HepG2 (cell line): Measurements from ENCODE around the gene KRTAP9-4. TPM values are rescaled to one million over a fixed set of nuclear protein-coding genes. Genes with fewer than 3 reads are reported as not detected.

Experiments
- ATAC-seq: fragments of 200-7000 bp; cut with Tn5 transposase; 3 replicates; pipeline ENCODE4 v1.9.1; 2020; ENCODE audit warnings: mild to moderate bottlenecking, moderate library complexity
- BruUV-seq: library from RNA; stranded (reverse); fragments of 400-500 nt; replicated peaks from 2 replicates; lab custom pipeline; 2021; lab: Mats Ljungman, UMichigan
- CTCF ChIA-PET: fragments of 300-600 bp; formaldehyde crosslinking; extraction: SDS; loops from one replicate; lab custom pipeline; 2021; ENCODE audit warnings: low total read pairs, inconsistent platforms, low intra/inter-chr PET ratio; lab: Yijun Ruan, JAX
- POLR2A ChIA-PET: fragments of 350-600 bp; sonication (Branson Sonifier 250); formaldehyde crosslinking; loops from one replicate; lab custom pipeline; 2020; ENCODE audit warnings: antibody characterized with exemption, inconsistent platforms; lab: Yijun Ruan, JAX
- DNase-seq: peaks from one replicate; pipeline ENCODE4 v3.0.0-alpha.2; 2015; ENCODE audit warnings: low spot score
- FAIRE-seq: peaks from 3 replicates; lab custom pipeline; 2011; peaks lifted over from hg19 to GRCh38; lab: Jason Lieb, UNC
- H2AFZ ChIP-seq: one replicate; pipeline ENCODE4 v1.6.1; 2011; ENCODE audit warnings: low read length, inconsistent platforms
- H3K27ac ChIP-seq: fragments of 300-600 bp; 3 replicates; pipeline ENCODE4 v1.8.0; 2011; ENCODE audit warnings: mixed run types, mild to moderate bottlenecking, mixed read lengths, low read length, inconsistent platforms; ENCODE audit not compliant: insufficient read depth; ENCODE audit errors: extremely low read length
- H3K27me3 ChIP-seq, 2 experiments: fragments of 200-600 bp in 1 of 2; 2 replicates in 1 of 2; 3 replicates in 1 of 2; pipeline versions ENCODE4 v1.6.0 to v1.8.0; 2011; ENCODE audit warnings: low read length in 2 of 2, mild to moderate bottlenecking in 2 of 2, moderate library complexity in 2 of 2, inconsistent platforms in 1 of 2; ENCODE audit not compliant: insufficient read depth in 2 of 2, control insufficient read depth in 1 of 2
- H3K36me3 ChIP-seq, 2 experiments: fragments of 200-600 bp in 1 of 2; replicated peaks in 1 of 2; 2 replicates in 1 of 2; 3 replicates in 1 of 2; pipeline versions ENCODE4 v1.5.1 to v1.8.0; 2011; ENCODE audit warnings: low read length in 2 of 2, inconsistent platforms in 1 of 2; ENCODE audit not compliant: insufficient read depth in 2 of 2, control insufficient read depth in 1 of 2
- H3K4me1 ChIP-seq: 2 replicates; pipeline ENCODE4 v1.5.1; 2012; ENCODE audit warnings: low read length, inconsistent platforms; ENCODE audit not compliant: insufficient read depth
- H3K4me2 ChIP-seq: 2 replicates; pipeline ENCODE4 v1.6.0; 2011; ENCODE audit warnings: low read depth, low read length, inconsistent platforms
- H3K4me3 ChIP-seq, 3 experiments: fragments of 200-600 bp in 1 of 3; sonication (generic), shearing (Covaris generic) in 1 of 3; replicated peaks in 1 of 3; 2 replicates each; pipeline ENCODE4 v1.5.1; 2011 to 2016; ENCODE audit warnings: low read length in 3 of 3, inconsistent platforms in 2 of 3, low read depth in 2 of 3, mild to moderate bottlenecking in 2 of 3, control low read depth in 1 of 3, mixed read lengths in 1 of 3; ENCODE audit not compliant: insufficient read depth in 1 of 3
- H3K79me2 ChIP-seq: one replicate; pipeline ENCODE4 v1.6.1; 2011; ENCODE audit warnings: low read length, inconsistent platforms; ENCODE audit not compliant: insufficient read depth
- H3K9ac ChIP-seq: 2 replicates; pipeline ENCODE4 v1.6.0; 2011; ENCODE audit warnings: mild to moderate bottlenecking, low read depth, low read length, inconsistent platforms; ENCODE audit not compliant: insufficient read depth
- H3K9me3 ChIP-seq: 2 replicates; pipeline ENCODE4 v1.5.1; 2012; ENCODE audit warnings: mild to moderate bottlenecking, low read length
- H4K20me1 ChIP-seq: 2 replicates; pipeline ENCODE4 v1.6.0; 2011; ENCODE audit warnings: inconsistent platforms, mild to moderate bottlenecking, low read length, moderate library complexity; ENCODE audit not compliant: insufficient read depth
- CREB1 ChIP-seq, 2 experiments: fragments of 450-650 bp in 1 of 2; IDR thresholded peaks; 2 replicates each; pipeline ENCODE4 v1.6.1; 2016 to 2017; ENCODE audit warnings: control low read depth in 1 of 2, mild to moderate bottlenecking in 1 of 2, missing compliant biosample characterization in 1 of 2, missing genetic modification characterization in 1 of 2
- HNF4A ChIP-seq: sonication (generic); formaldehyde crosslinking; IDR thresholded peaks from 2 replicates; pipeline ENCODE4 v1.4.0; 2020; ENCODE audit warnings: missing genetic modification reagents
- MAFF ChIP-seq: IDR thresholded peaks from 2 replicates; pipeline ENCODE4 v1.6.1; 2011; ENCODE audit warnings: low read depth, low read length, improper control_type of control experiment
- MAFK ChIP-seq, 2 experiments: IDR thresholded peaks in 1 of 2; conservative IDR thresholded peaks in 1 of 2; 2 replicates each; pipeline ENCODE4 v1.6.1; 2011; ENCODE audit warnings: improper control_type of control experiment in 2 of 2, low read length in 2 of 2
- MYNN ChIP-seq: sonication (generic); formaldehyde crosslinking; IDR thresholded peaks from 2 replicates; pipeline ENCODE4 v1.4.0; 2020; ENCODE audit warnings: mild to moderate bottlenecking, low read depth, missing genetic modification reagents
- PAWR ChIP-seq: sonication (generic); formaldehyde crosslinking; IDR thresholded peaks from 2 replicates; pipeline ENCODE4 v1.4.0; 2020; ENCODE audit warnings: missing genetic modification reagents, mild to moderate bottlenecking, borderline replicate concordance
- PPARG ChIP-seq: conservative IDR thresholded peaks from 2 replicates; pipeline ENCODE4 v1.6.1; 2016; ENCODE audit warnings: missing biosample characterization, missing genetic modification reagents
- U2AF2 ChIP-seq: fragments of 200-400 bp; formaldehyde crosslinking; IDR thresholded peaks from 2 replicates; pipeline ENCODE4 v1.6.1; 2017; ENCODE audit warnings: low read depth, mild to moderate bottlenecking, low read length
- ZNF431 ChIP-seq: sonication (generic); formaldehyde crosslinking; IDR thresholded peaks from 2 replicates; pipeline ENCODE4 v1.9.0; 2022; ENCODE audit warnings: missing genetic modification reagents, low read depth, mild to moderate bottlenecking, borderline replicate concordance
- ZNF772 ChIP-seq: sonication (generic); formaldehyde crosslinking; IDR thresholded peaks from 2 replicates; pipeline ENCODE4 v1.5.0; 2020; ENCODE audit warnings: mild to moderate bottlenecking, missing genetic modification reagents
- WGBS: methylation state at CpG from one replicate; pipeline ENCODE4 v1.1.6; 2017; ENCODE audit warnings: low lambda C conversion rate; 5-methylcytosine and 5-hydroxymethylcytosine counted together
- in situ Hi-C: cut with HindIII; loops from 2 replicates; pipeline ENCODE4 v1.10.0; 2017; ENCODE audit warnings: low pct_unique_long_range_greater_than_20kb; ENCODE audit not compliant: extremely low pct_ligation_motif_present
- intact Hi-C: fragments of 100-400 bp; cut with micrococcal nuclease; formaldehyde crosslinking; loops from one replicate; pipeline ENCODE4 v1.10.0; 2022; ENCODE audit not compliant: unreplicated experiment
- polyA plus RNA-seq, 8 experiments: library from polyadenylated mRNA; depleted of rRNA in 3 of 8; stranded (reverse) in 7 of 8; unstranded in 1 of 8; fragments of >200 nt; fragmentation: Illumina TruSeq in 4 of 8; extraction: Trizol in 4 of 8; gene quantifications; 2 replicates each; pipeline versions ENCODE4 v1.2.1 to v1.2.3, GENCODE V29; 2011 to 2016; ENCODE audit warnings: low read depth in 4 of 8, missing spikeins in 1 of 8, mixed read lengths in 1 of 8; ENCODE audit not compliant: insufficient read depth in 1 of 8
- total RNA-seq, 5 experiments: library from RNA; depleted of rRNA; stranded (reverse); fragments of >200 nt; fragmentation: Illumina TruSeq; extraction: Trizol; gene quantifications; 2 replicates each; pipeline ENCODE4 v1.2.3, GENCODE V29; 2016; ENCODE audit warnings: low read depth in 1 of 5
- TF ChIP-seq, protein P1 (sequence below): IDR thresholded peaks from 2 replicates; pipeline ENCODE4 v1.6.1; 2016; ENCODE audit warnings: low read depth, borderline replicate concordance
- TF ChIP-seq, protein P2 (sequence below): sonication (generic); formaldehyde crosslinking; IDR thresholded peaks from 2 replicates; pipeline ENCODE4 v1.5.0; 2020; ENCODE audit warnings: missing genetic modification reagents

The KRTAP9-4 gene
- total and polyA plus RNA-seq, 2 of the 13 experiments (the other 11 are each of a cell fraction or from before 2014, with no cell fraction given) = not detected

DNA sequence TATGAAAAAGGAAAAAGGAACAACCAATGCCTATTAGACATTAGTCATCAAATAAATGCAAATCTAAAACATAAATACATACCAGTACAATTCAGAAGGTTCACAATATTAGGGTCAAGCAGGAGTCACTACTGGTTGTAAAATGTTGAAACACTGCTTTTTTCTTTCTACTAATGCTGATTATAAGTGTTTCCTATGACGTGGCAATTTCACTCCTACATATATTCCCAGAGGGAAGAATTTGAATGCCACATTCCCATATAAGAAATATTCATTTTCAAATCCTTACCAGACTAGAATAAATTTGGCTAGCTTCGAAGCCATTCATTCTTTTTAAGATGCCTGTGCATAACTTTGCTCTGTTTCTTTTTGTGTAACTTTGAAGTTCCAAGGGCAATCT lies 25.7 kb upstream of the KRTAP9-4 start:
- no peaks in the 10 kb centered on the region for H3K4me1 ChIP-seq
- DNase-seq (no peak), FAIRE-seq (no peak), ATAC-seq (no peak)
- WGBS = 1% methylated on average over 2 of the region's 2 CpGs
- no peaks in the 10 kb centered on the region for H3K36me3 ChIP-seq
- no peak overlapping the region for H3K4me2 ChIP-seq
- CTCF ChIA-PET = no interaction called here
- TF ChIP-seq PPARG (CRISPR knock-in tag) (no peak), PAWR (CRISPR knock-in tag) (no peak), CREB1 (IDR thresholded peaks at IDR 0.05) (peak; percentile 65; the same call in 1 of the 2 replicates), CREB1 (CRISPR knock-in tag; IDR thresholded peaks at IDR 0.05) (no peak), MAFK (conservative IDR thresholded peaks at IDR 0.05 in 1 of 2, IDR thresholded peaks at IDR 0.05 in 1 of 2; ENCODE audit: low read length in 2 of 2) (0 out of 4 replicates have a peak, but pooled peaks of 1 of the 2 experiments have one; percentile 1), HNF4A (CRISPR knock-in tag) (no peak), MAFF (peak; percentile 24; the same call in 1 of the 2 replicates), U2AF2 (no peak), ZNF431 (CRISPR knock-in tag) (no peak), ZNF772 (CRISPR knock-in tag) (no peak), MYNN (no peak)
- TF ChIP-seq, protein P1, sequence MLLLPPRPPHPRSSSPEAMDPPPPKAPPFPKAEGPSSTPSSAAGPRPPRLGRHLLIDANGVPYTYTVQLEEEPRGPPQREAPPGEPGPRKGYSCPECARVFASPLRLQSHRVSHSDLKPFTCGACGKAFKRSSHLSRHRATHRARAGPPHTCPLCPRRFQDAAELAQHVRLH = no peak
- TF ChIP-seq, protein P2, sequence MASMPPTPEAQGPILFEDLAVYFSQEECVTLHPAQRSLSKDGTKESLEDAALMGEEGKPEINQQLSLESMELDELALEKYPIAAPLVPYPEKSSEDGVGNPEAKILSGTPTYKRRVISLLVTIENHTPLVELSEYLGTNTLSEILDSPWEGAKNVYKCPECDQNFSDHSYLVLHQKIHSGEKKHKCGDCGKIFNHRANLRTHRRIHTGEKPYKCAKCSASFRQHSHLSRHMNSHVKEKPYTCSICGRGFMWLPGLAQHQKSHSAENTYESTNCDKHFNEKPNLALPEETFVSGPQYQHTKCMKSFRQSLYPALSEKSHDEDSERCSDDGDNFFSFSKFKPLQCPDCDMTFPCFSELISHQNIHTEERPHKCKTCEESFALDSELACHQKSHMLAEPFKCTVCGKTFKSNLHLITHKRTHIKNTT (CRISPR knock-in tag) = no peak
- no peaks in the 10 kb centered on the region for H4K20me1 ChIP-seq
- no peaks in the 10 kb centered on the region; a peak in 3 of 5 replicates for H3K27me3 ChIP-seq
- no peaks in the 10 kb centered on the region for H3K79me2 ChIP-seq
- H2AFZ ChIP-seq = no peak overlapping the region
- H3K4me3 ChIP-seq = no peak overlapping the region
- in situ Hi-C loops (no loop called here), intact Hi-C loops (no loop called here)
- no TSS peak for BruUV-seq
- H3K27ac ChIP-seq = no peak overlapping the region
- no peak overlapping the region for H3K9ac ChIP-seq
- POLR2A ChIA-PET = no interaction called here
- H3K9me3 ChIP-seq = no peaks in the 10 kb centered on the region
